NOMO-1 treated with dmso at 0.1 percent for 144 hours (cell line): ENCODE data around the gene DCPS.

Experiments
- DNase-seq: peaks from one replicate; lab custom pipeline; 2025; ENCODE audit not compliant: unreplicated experiment; lab: John Stamatoyannopoulos, UW

Gene DCPS

GRCh38 chr11:126327281-126328000, 23.6 kb downstream of the DCPS start:
- no peak for DNase-seq

GRCh38 chr11:126328001-126328390, 24.1 kb downstream of the DCPS start:
- DNase-seq = no peak

DNA sequence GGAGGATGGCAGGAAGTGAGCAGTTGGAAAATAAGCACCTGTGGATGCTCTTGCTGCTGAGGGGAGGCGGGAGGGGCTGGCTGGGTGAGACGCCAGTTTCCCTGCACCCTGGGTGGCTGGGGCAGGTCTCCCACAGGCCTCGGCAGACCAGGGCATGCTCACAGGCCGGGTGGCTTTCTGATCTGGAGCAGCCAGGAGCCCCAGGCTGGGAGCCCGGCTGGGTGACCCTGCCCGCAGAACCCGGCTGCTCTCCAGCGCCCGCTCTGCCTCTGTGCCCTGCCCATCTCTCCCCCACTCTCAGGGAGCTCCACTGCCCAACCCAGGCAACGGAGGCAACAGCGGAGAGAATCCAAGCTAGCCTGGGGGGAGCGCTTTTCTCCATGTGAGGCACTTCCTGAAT, 24.6 kb downstream of the DCPS start:
- no peak for DNase-seq

DNA sequence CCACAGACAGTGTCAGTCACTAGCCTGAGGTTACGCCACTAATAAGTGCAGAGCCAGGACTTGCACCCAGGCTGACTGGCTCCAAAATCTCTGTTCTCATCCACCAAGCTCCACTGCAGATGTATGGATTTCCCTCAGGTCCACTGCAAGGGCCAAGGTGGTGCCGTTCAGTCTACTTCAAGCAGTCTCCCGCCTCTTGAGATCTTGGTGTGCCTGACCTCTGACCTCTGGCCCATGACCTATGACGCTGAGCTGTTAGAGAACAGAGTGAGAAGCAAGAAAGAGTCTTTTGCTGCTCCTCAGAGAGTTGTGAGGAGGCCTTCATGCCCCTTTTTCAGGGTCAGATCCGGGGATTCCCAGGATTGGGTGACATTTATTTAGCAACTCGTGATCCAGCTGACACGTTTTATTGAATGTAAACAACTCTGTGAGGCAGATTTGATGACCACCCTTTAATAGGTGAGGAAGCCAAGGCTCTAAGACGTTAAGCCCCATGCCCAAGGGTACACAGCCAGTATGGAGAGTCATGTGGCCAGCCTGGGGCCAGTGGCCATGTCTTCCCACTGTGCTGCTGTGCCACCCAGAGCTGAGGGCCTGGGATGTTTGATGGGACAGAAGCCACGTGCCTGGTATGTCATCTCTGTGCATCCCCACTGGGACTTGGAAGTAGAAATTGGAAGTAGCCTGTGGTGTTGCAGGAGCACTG, 25.2 kb downstream of the DCPS start:
- no peak for DNase-seq

DNA sequence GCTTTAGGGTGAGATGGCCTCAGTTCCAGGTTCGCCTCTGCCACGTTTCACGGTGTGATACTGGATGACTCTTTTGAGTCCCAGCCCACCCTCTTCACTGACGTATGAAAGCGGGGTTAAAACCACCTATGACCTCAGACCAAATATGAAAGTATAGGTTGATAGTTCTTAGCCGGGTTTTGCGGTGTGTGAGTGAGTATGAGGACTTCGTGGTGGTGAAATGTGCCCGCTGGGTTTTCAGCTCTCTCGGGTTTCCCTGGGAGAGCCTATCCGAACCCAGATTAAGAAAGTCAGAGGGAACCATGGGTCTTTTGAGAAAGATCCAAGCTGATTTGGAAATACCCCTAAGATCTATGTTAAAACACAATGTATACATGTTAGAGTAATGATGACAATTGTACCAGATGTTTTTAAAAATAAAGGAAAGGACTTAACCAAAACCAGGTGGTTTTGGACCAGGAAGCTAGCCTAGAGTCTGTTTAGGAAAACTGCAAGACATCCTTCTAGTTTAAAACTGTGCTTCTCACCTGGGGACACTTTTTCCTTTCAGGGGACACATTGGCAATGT, 25.9 kb downstream of the DCPS start:
- DNase-seq = no peak

DNA sequence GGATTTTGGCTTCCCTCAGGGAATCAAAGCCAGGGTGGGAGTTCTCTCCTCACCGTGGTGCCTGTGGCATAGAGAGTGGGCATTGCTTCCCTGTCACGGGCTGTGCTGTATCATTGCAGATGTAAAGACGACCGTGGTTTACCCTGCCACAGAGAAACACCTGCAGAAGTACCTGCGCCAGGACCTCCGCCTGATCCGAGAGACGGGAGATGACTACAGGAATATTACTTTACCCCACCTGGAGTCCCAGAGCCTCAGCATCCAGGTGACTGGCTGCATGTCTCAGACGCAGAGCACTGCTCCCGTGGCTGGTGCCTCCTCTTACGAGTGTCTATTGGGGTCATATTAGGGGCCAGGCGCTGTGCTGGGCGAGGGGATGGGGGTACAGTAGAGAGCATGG, 27.4 kb downstream of the DCPS start:
- DNase-seq = no peak

- DNase-seq = no peak
These were observed 28.4 kb downstream of the DCPS start for GRCh38 chr11:126332221-126332711.

DNA sequence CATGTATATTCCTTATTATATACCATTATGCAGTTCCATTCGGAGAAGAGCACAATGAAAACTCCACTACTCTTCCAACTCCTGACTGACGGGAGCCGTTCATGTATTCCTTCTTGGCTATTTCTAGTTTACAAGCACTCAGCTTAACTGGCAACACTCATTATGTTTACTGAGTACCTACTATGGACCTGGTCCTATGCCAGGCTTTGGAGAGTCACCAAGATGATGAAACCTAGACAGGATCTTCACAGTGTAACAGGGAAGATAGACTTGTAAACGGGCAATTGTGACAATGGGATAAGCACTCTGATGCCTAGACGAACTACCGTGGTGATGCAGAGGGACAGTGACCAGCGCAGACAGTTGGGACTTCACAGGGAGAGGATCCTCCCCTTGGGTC, 29.3 kb downstream of the DCPS start:
- DNase-seq = no peak

- DNase-seq = no peak
These were observed 31.0 kb downstream of the DCPS start for GRCh38 chr11:126334659-126335462.

DNA sequence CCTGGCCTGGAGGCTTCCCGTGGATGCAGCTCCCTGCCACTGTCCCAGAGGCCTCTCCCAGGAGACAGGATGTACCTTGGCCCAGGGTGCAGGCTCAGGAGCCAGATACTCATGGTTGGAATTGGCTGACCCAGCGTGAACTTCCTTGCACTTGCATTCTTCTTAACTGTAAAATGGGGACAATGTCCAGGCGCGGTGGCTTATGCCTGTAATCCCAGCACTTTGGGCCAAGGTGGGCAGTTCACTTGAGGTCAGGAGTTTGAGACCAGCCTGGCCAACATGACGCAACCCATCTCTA, 31.6 kb downstream of the DCPS start:
- no peak for DNase-seq

DNA sequence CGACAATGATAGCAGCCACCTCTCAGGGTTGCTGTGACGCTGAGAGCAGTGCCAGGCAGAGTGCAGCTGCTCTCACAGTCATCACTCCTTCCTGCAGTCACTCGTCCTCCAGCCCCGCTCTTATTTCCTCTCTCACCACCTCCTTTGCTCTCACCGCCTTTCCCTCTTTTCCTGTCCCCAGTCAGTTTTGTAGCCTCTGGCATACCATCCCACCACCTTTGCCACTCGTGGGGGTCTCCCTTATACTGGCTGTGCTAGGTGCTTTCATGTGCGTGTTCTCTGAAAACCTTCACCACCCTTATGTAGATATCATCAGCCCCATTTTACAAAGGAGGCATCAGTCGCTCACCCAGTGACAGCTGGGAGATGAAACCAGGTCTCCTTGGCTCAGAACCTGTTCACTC, 32.3 kb downstream of the DCPS start:
- no peak for DNase-seq

- peak; percentile 47 for DNase-seq
These were observed 32.8 kb downstream of the DCPS start for GRCh38 chr11:126336671-126337101.

DNA sequence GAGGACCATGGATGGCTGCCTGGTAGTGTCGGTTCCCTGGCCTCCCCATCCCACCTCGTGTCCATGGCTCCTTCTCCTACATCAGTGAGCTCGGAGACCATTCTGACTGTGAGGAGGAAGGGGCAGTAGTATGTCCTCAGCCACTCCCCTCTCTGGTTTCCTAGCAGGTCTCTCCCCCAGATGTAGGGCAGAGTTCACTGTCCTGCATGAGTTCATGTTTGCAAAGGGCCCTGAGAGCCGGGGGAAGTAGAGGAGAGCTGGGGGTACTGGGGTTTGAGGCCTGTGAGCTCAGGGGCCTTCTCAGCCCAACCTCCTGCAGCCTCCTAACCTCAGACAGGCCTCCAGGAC, 33.2 kb downstream of the DCPS start:
- no peak for DNase-seq

GRCh38 chr11:126337474-126338241, 33.8 kb downstream of the DCPS start:
- no peak for DNase-seq

DNA sequence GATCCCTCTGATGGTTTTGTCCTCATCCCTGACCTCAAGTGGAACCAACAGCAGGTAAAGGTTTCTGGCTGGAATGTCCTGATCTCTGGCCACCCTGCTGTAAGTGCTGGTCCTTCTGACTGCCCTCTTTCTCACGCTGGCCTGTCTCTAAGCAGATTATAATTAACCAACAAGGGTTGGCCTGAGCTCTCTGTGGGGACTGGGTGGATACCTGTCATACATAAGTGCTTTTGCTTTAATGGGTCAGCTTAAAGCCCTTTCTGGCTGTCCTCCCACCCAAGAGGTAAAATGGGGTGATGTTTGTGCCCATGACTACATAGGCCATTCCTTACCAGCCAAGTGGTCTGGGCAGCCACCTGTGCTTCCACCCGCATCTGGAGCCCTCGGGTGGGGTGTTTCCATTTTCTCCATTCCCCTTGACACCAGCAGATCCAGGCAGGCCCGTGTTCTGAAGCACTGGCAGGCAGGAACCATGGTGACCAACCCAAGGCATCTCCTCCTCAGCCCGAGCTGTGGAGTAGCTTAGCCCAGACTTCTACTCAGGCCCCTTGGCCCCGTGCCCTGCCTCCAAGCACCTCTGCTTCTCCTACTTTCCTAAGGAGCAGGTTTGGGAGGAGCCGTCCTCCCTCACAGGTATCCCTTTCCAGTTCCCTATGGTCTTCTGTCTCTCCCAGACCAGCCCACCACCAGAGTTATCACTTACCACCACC, 34.6 kb downstream of the DCPS start:
- DNase-seq = no peak

GRCh38 chr11:126339073-126339862, 35.4 kb downstream of the DCPS start:
- DNase-seq = no peak

DNA sequence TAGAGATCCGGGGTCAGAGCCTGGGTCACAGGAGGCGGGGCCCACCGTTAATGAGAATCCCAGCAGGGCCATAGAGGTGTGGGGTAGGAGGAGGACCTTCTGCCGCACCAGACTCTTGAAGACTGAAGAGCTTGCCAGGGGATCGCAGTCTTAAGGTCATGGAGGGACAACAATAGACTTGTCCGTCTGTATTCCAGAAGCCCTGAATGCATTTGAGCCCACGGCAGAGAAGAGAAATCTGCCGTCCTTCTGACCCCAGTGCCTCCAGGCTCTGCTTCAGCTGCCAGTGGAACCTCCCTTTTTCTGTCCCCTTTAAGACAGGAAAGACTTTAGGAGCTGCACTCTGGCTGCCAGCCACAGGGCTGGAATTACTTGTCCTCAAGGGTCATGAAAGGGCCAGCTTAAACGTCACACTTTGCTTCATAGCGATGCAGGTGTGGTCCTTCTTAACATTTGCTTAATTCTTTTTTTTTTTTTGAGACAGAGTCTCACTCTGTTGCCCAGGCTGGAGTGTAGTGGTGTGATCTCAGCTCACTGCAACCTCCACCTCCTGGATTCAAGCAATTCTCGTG, 36.1 kb downstream of the DCPS start:
- DNase-seq = no peak

DNA sequence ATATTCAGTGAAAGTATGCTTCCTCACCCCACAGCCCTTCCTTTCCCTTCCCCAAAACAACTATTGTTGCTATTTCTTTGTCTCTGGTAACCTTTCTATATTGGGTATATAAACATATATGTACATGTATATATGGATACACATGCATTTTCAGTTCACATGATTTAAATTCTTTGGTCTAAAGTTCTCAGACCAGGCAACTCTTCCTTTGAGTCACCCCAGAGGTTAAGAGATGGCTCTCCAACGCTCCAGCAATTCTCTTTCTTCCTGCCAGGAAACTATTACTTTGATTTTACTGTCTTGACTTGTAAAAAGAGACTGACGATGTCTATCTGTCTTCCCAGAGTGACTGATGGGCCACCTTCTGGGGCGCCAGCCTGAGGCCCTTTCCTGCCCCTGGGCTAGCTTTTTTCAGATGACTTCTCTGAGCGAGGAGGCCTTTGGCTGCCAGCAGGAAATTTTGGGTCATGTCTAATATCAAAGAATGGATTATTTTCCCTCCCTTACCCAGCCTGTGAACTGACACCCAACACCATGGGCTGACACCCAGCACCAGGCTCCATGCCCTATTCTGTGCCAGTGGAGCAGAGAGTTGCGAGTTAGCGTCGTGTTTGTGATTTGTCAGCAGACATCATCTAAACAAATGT, 37.2 kb downstream of the DCPS start:
- no peak for DNase-seq

DNA sequence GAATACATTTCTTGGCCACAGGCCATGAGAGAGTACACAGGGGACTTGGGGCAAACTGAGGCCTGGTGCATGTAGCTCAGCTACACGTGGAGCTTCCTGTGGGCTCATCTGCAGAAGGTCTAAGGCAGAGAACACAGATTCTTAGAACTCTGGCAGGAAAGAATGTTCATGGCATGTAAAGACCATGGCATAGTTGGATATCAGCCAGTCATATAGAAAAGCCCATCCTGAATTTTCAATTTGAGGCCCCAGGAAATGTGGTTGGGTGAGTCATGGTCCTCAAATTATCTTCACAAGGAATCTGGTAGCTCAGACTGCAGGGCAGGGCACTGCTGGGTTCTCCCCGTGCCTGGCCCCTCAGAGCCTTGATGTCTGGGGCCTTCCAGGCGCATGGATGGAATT, 37.9 kb downstream of the DCPS start:
- DNase-seq = no peak
